ENCODE data around the gene NAA80.

DNA sequence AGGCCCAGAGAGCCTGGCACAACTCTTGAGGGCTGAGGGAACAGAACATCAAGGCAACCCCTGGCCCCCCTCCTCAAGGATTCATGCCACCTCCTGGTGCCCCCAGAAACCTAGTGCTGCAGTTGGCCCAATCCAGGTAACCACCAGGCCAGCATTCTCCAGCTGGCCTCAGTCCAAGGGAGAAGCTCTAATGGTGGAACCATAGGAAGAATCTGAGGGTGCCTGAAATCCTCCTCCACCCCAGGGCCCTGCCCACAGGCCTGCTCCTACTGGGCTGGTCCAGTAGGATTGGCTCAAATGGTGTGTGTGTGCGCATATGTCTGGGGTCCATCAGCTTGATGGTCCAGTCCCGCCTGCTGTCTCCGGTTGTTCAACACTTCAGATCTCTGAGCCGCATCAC is 15.6 kb upstream of the NAA80 start:
- TF ChIP-seq FOXM1 (IDR thresholded peaks at IDR 0.05; ENCODE audit: borderline replicate concordance, low read depth) (no peak), TEAD4 (IDR thresholded peaks at IDR 0.05) (no peak), EGR1 (IDR thresholded peaks at IDR 0.05) (no peak), NFIC (IDR thresholded peaks at IDR 0.05) (no peak)
